PFSK-1 (cell line): ENCODE measurements around the gene LAMA4.

Source experiments
- FOXP2 ChIP-seq: optimal IDR thresholded peaks from 2 replicates; pipeline ENCODE3; 2011; ENCODE audit warnings: borderline replicate concordance, control low read depth, inconsistent platforms; ENCODE audit not compliant: insufficient read depth; ENCODE audit errors: extremely low read length, extremely low read depth
- POLR2AphosphoS5 ChIP-seq: IDR thresholded peaks from 2 replicates; pipeline ENCODE4 v1.6.1; 2012; ENCODE audit warnings: low read depth, mild to moderate bottlenecking, control low read depth, low read length, moderate library complexity
- SIN3A ChIP-seq: IDR thresholded peaks from 2 replicates; pipeline ENCODE4 v1.6.1; 2012; ENCODE audit warnings: mild to moderate bottlenecking, low read length, moderate library complexity, borderline replicate concordance; ENCODE audit not compliant: insufficient read depth
- TAF1 ChIP-seq: IDR thresholded peaks from 2 replicates; pipeline ENCODE4 v1.6.1; 2012; ENCODE audit warnings: low read length, control low read depth, borderline replicate concordance; ENCODE audit not compliant: insufficient read depth
- TF ChIP-seq, protein P1 (sequence below), 2 experiments: IDR thresholded peaks; 2 replicates each; pipeline versions ENCODE4 v1.6.1 to v1.8.0; 2011 to 2012; ENCODE audit warnings: low read depth in 2 of 2, low read length in 2 of 2, control low read depth in 1 of 2, inconsistent platforms in 1 of 2, mild to moderate bottlenecking in 1 of 2, moderate library complexity in 1 of 2; ENCODE audit not compliant: insufficient read depth in 1 of 2

Gene LAMA4

DNA sequence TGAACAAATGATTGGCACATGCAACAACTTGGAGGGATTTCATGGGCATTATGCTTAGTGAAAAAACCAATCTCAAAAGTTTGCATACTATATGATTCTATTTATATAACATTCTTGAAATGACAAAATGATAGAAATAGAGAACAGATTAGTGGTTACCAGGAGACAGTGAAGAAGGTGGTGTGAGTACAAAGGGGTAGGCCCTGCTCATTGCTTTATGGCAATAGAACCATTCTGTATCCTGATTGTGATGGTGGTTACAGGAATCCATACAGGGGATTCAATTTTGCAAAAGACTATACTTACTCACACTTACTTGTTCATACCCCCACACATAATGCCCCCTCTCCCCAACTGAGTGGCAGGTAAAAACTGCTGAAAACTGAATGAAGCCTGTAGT is 30.2 kb upstream of the LAMA4 start:
- no peak for TF ChIP-seq TAF1
- TF ChIP-seq POLR2AphosphoS5, result no peak
- TF ChIP-seq, protein P1, sequence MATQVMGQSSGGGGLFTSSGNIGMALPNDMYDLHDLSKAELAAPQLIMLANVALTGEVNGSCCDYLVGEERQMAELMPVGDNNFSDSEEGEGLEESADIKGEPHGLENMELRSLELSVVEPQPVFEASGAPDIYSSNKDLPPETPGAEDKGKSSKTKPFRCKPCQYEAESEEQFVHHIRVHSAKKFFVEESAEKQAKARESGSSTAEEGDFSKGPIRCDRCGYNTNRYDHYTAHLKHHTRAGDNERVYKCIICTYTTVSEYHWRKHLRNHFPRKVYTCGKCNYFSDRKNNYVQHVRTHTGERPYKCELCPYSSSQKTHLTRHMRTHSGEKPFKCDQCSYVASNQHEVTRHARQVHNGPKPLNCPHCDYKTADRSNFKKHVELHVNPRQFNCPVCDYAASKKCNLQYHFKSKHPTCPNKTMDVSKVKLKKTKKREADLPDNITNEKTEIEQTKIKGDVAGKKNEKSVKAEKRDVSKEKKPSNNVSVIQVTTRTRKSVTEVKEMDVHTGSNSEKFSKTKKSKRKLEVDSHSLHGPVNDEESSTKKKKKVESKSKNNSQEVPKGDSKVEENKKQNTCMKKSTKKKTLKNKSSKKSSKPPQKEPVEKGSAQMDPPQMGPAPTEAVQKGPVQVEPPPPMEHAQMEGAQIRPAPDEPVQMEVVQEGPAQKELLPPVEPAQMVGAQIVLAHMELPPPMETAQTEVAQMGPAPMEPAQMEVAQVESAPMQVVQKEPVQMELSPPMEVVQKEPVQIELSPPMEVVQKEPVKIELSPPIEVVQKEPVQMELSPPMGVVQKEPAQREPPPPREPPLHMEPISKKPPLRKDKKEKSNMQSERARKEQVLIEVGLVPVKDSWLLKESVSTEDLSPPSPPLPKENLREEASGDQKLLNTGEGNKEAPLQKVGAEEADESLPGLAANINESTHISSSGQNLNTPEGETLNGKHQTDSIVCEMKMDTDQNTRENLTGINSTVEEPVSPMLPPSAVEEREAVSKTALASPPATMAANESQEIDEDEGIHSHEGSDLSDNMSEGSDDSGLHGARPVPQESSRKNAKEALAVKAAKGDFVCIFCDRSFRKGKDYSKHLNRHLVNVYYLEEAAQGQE (IDR thresholded peaks at IDR 0.05; ENCODE audit: insufficient read depth in 1 of 2, low read depth in 2 of 2, low read length in 2 of 2), result no peak
- no peak for TF ChIP-seq SIN3A
- TF ChIP-seq FOXP2, result no peak

DNA sequence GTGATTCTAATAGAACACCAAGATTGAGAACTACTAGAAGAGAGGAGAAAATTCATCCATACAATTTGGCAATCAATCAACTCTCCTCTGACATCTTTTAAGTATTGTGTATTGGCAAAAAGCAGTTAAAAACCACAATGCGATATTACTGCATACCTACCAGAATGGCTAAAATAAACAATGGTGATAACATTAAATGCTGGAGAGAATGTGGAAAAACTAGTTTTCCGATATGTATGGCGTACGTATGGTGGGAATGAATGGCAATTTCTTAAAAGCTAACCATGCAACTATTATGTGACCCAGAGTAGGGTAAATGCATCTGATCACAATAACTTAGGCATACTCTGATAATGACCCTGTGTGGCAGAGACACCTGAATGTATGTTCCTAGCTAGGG is 29.3 kb upstream of the LAMA4 start:
- TF ChIP-seq TAF1 (no peak), FOXP2 (no peak), POLR2AphosphoS5 (no peak), SIN3A (no peak)
- TF ChIP-seq, protein P1 (IDR thresholded peaks at IDR 0.05; ENCODE audit: insufficient read depth in 1 of 2, low read depth in 2 of 2, low read length in 2 of 2), result no peak

DNA sequence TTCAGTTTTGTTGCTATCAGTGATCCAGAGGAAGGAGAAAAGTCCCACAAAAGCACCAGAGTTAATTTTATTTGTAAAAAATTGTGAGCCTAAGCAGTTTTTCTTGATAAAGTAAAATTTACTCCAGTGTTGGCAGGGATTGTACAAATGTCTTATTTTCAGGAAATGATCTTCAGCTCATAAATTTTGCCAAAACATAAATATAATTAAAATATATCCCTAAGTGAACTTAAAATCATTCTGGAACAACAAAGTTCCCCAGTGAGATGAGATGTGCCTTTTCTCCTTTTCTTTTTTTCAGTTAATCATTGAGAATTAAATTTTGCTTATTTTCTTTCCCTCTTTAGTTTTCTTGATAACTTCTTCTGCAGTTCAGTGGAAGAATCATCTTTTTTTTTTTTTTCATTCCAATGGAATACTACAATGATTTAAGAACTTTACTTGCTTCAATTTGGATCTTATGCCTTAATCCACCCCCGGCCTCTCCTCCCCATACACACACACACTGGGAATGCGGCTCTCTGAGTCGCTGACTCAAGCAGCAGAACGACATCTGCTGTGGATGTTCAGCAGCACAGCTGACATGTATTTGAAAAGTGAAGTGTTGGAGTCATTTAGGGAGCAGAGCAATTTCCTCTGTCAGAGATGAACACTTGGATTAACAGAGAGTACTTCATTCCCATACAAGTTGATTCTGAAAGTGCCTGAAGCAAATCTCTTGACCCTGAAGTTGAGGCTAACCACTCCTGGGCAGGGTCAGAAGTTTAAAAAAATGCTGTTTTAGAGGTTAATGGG is 27.7 kb upstream of the LAMA4 start:
- TF ChIP-seq POLR2AphosphoS5, result peak; percentile 60
- TF ChIP-seq, protein P1 (IDR thresholded peaks at IDR 0.05; ENCODE audit: insufficient read depth in 1 of 2, low read depth in 2 of 2, low read length in 2 of 2), result peak in 1 of 2 experiments; percentile 58; a peak in 1 of 4 replicates
- TF ChIP-seq TAF1, result peak; percentile 29; the same call in 1 of the 2 replicates
- TF ChIP-seq FOXP2, result peak; percentile 74
- peak; percentile 96; the same call in 1 of the 2 replicates for TF ChIP-seq SIN3A

DNA sequence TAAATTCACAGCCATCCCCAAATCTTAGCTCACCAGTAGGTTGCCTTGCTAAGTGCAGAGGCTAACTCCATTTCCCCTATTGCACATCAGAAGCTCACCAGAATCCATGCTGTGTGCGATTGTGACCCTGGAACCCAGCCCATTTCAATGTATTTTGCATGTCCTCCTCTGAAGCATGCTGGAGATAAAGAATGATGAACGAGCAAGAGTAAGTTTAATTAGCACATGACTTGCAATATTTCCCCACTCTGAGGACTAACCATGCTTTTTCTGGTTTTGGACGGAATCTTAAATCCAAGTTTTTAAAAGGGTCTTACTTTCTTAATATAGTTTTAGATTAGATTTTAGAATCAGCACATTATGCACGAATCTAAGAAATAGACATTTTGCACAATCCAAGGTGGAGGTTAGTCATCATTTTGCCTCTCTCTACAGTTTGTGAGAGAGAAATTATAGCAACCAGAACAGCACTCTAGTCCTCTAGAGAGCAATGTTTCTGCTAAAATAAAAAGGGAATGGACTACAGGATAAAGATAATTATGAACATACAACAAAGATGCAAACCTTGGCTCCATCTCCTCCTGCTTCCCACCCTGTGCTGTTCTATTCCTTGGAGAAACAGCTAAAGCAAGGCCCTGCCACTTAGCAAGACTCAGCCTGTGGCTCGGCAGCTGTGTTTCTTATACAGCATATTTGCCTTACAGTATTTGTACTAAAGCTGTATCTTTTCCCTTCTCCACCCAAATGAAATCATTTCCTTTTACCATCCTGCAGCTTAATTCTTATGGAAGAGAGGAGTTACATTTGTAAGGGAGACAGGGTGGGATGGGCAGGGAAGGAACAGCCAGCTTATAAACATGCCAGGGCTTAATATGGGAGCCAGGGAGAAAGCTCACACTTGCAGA is 24.9 kb upstream of the LAMA4 start:
- TF ChIP-seq, protein P1 (IDR thresholded peaks at IDR 0.05; ENCODE audit: insufficient read depth in 1 of 2, low read depth in 2 of 2, low read length in 2 of 2), result no peak
- TF ChIP-seq TAF1 (no peak), POLR2AphosphoS5 (no peak), SIN3A (no peak), FOXP2 (no peak)
